Osteoblast (primary cell): ENCODE data around the gene ACAD8. TPM values are rescaled to one million over a fixed set of nuclear protein-coding genes. Genes with fewer than 3 reads are reported as not detected.
A peak's percentile ranks its signal among the peaks of the same experiment; 100 is the strongest.

Experiments
- DNase-seq: peaks from one replicate; pipeline ENCODE4 v3.0.0; 2011; ENCODE audit warnings: low spot score, mixed read lengths; ENCODE audit not compliant: insufficient read length; ENCODE audit errors: missing footprints
- H2AFZ ChIP-seq: 2 replicates; pipeline ENCODE4 v1.6.0; 2011; ENCODE audit warnings: mild to moderate bottlenecking, low read length
- H3K27ac ChIP-seq: 2 replicates; pipeline ENCODE4 v1.5.1; 2011; ENCODE audit warnings: mild to moderate bottlenecking, low read depth, low read length, moderate library complexity
- H3K27me3 ChIP-seq: 2 replicates; pipeline ENCODE4 v1.6.0; 2012; ENCODE audit warnings: mild to moderate bottlenecking, control low read depth, inconsistent platforms, low read length, moderate library complexity; ENCODE audit not compliant: insufficient read depth
- H3K36me3 ChIP-seq: 2 replicates; pipeline ENCODE4 v1.5.1; 2011; ENCODE audit warnings: mild to moderate bottlenecking, low read length, control low read depth, moderate library complexity; ENCODE audit not compliant: insufficient read depth
- H3K4me1 ChIP-seq: 2 replicates; pipeline ENCODE4 v1.5.1; 2011; ENCODE audit warnings: mild to moderate bottlenecking, low read length, control low read depth, moderate library complexity; ENCODE audit not compliant: insufficient read depth
- H3K4me2 ChIP-seq: 2 replicates; pipeline ENCODE4 v1.6.0; 2011; ENCODE audit warnings: mild to moderate bottlenecking, low read length; ENCODE audit not compliant: insufficient read depth
- H3K4me3 ChIP-seq: fragments of 200-600 bp; sonication (generic); 3 replicates; pipeline ENCODE4 v1.5.1; 2012; ENCODE audit warnings: mild to moderate bottlenecking, low read length, inconsistent platforms; ENCODE audit not compliant: insufficient read depth
- H3K79me2 ChIP-seq: 2 replicates; pipeline ENCODE4 v1.6.0; 2012; ENCODE audit warnings: mild to moderate bottlenecking, low read length, control low read depth, inconsistent platforms; ENCODE audit not compliant: insufficient read depth
- H3K9me3 ChIP-seq: 2 replicates; pipeline ENCODE4 v1.5.1; 2011; ENCODE audit warnings: low read depth, low read length, control low read depth
- H4K20me1 ChIP-seq: 2 replicates; pipeline ENCODE4 v1.6.0; 2012; ENCODE audit warnings: mild to moderate bottlenecking, low read length, control low read depth; ENCODE audit not compliant: insufficient read depth
- CTCF ChIP-seq: IDR thresholded peaks from 2 replicates; pipeline ENCODE4 v1.5.1; 2011; ENCODE audit warnings: mild to moderate bottlenecking, low read depth, low read length, moderate library complexity; ENCODE audit errors: extremely low read depth
- total RNA-seq: library from RNA; depleted of rRNA; stranded (reverse); fragments of >200 nt; gene quantifications from 2 replicates; pipeline ENCODE4 v1.2.3, GENCODE V29; 2012

The ACAD8 gene
- total RNA-seq, 1 donor: 17.7 TPM

- no peak for DNase-seq
- no peaks in the 10 kb centered on the region for H3K36me3 ChIP-seq
- peaks cover 11% of the 10 kb centered on the region for H3K4me1 ChIP-seq
- H3K9me3 ChIP-seq: no peaks in the 10 kb centered on the region
- H2AFZ ChIP-seq: no peak overlapping the region
- H4K20me1 ChIP-seq: no peaks in the 10 kb centered on the region
- no peak for TF ChIP-seq CTCF
- no peak overlapping the region for H3K27ac ChIP-seq
- H3K4me2 ChIP-seq: no peak overlapping the region
- H3K4me3 ChIP-seq: no peak overlapping the region
- H3K27me3 ChIP-seq: peaks cover 10% of the 10 kb centered on the region
- H3K79me2 ChIP-seq: no peaks in the 10 kb centered on the region
Measured at GRCh38 chr11:134267966-134268365, 14.6 kb downstream of the ACAD8 start.

- Histone ChIP-seq H3K4me2 (no peak overlapping the region), H2AFZ (no peak overlapping the region), H3K36me3 (no peaks in the 10 kb centered on the region), H4K20me1 (no peaks in the 10 kb centered on the region), H3K4me3 (no peak overlapping the region), H3K9me3 (no peaks in the 10 kb centered on the region), H3K27ac (no peak overlapping the region), H3K79me2 (no peaks in the 10 kb centered on the region), H3K4me1 (peaks cover 11% of the 10 kb centered on the region), H3K27me3 (peaks cover 33% of the 10 kb centered on the region)
- DNase-seq: no peak
- peak; percentile 14 for TF ChIP-seq CTCF
Measured at GRCh38 chr11:134270250-134270714, 16.9 kb downstream of the ACAD8 start.

- H3K4me2 ChIP-seq: no peak overlapping the region
- H3K9me3 ChIP-seq: no peaks in the 10 kb centered on the region
- TF ChIP-seq CTCF: no peak
- peaks cover 3% of the 10 kb centered on the region for H3K4me1 ChIP-seq
- no peaks in the 10 kb centered on the region for H3K36me3 ChIP-seq
- H3K27me3 ChIP-seq: peaks cover 50% of the 10 kb centered on the region
- H3K4me3 ChIP-seq: no peak overlapping the region
- H3K79me2 ChIP-seq: no peaks in the 10 kb centered on the region
- no peaks in the 10 kb centered on the region for H4K20me1 ChIP-seq
- H2AFZ ChIP-seq: no peak overlapping the region
- DNase-seq: no peak
- H3K27ac ChIP-seq: no peak overlapping the region
Measured at GRCh38 chr11:134271978-134272377, 18.6 kb downstream of the ACAD8 start.

GRCh38 chr11:134272381-134273316, 19.3 kb downstream of the ACAD8 start:
- H3K27ac ChIP-seq: no peak overlapping the region
- no peak overlapping the region for H3K4me3 ChIP-seq
- no peak for TF ChIP-seq CTCF
- H3K36me3 ChIP-seq: no peaks in the 10 kb centered on the region
- no peak overlapping the region for H2AFZ ChIP-seq
- no peaks in the 10 kb centered on the region for H3K79me2 ChIP-seq
- no peaks in the 10 kb centered on the region for H3K9me3 ChIP-seq
- H3K4me2 ChIP-seq: no peak overlapping the region
- no peaks in the 10 kb centered on the region for H4K20me1 ChIP-seq
- H3K4me1 ChIP-seq: no peaks in the 10 kb centered on the region
- H3K27me3 ChIP-seq: peaks cover 56% of the 10 kb centered on the region
- no peak for DNase-seq
